Calu3 (cell line): ENCODE measurements around the gene MEF2C. TPM values are rescaled to one million over a fixed set of nuclear protein-coding genes. Genes with fewer than 3 reads are reported as not detected.
"Not testable (repeated sequence)": the region's sequence is repeated elsewhere in the genome, so short reads cannot be mapped to it uniquely, and the experiment has no call there.

Experiments
- BruUV-seq: library from RNA; stranded (reverse); fragments of 400-500 nt; replicated peaks from 2 replicates; lab custom pipeline; 2021; lab: Mats Ljungman, UMichigan
- CTCF ChIA-PET: fragments of 300-600 bp; sonication (Branson Sonifier 250); formaldehyde crosslinking; loops from one replicate; lab custom pipeline; 2022; ENCODE audit warnings: antibody characterized with exemption; lab: Charles Lee
- DNase-seq: peaks from one replicate; pipeline ENCODE4 v3.0.0; 2022
- H3K27ac Mint-ChIP-seq: one replicate; pipeline ENCODE4 v1.8.0; 2022; ENCODE audit warnings: mixed read lengths; ENCODE audit not compliant: unreplicated experiment
- H3K27me3 Mint-ChIP-seq: one replicate; pipeline ENCODE4 v1.8.0; 2022; ENCODE audit warnings: mixed read lengths; ENCODE audit not compliant: unreplicated experiment
- H3K36me3 Mint-ChIP-seq: one replicate; pipeline ENCODE4 v1.8.0; 2022; ENCODE audit warnings: mild to moderate bottlenecking, moderate library complexity, mixed read lengths; ENCODE audit not compliant: insufficient read depth, unreplicated experiment
- H3K4me1 Mint-ChIP-seq: one replicate; pipeline ENCODE4 v1.8.0; 2022; ENCODE audit warnings: mild to moderate bottlenecking, low read depth, mixed read lengths; ENCODE audit not compliant: unreplicated experiment
- H3K4me3 Mint-ChIP-seq: one replicate; pipeline ENCODE4 v1.8.0; 2022; ENCODE audit warnings: mild to moderate bottlenecking, low read depth, moderate library complexity, mixed read lengths; ENCODE audit not compliant: unreplicated experiment
- H3K9me3 Mint-ChIP-seq: one replicate; pipeline ENCODE4 v1.8.0; 2022; ENCODE audit warnings: low read depth, mixed read lengths; ENCODE audit not compliant: unreplicated experiment
- CTCF ChIP-seq: fragments of 200-600 bp; IDR thresholded peaks from one replicate; pipeline ENCODE4 v1.8.0; 2022; ENCODE audit warnings: antibody characterized with exemption; ENCODE audit not compliant: unreplicated experiment
- intact Hi-C: fragments of 100-400 bp; cut with micrococcal nuclease; formaldehyde crosslinking; loops from one replicate; pipeline ENCODE4 v1.10.0; 2022; ENCODE audit not compliant: unreplicated experiment
- total RNA-seq: library from RNA; stranded (reverse); gene quantifications from 2 replicates; pipeline ENCODE4 v1.2.3, GENCODE V29; 2022

Gene MEF2C
- total RNA-seq, 1 experiment from 2014 or later: 6.1 TPM

- CTCF ChIA-PET, H3K27me3 Mint-ChIP-seq, intact Hi-C loops, BruUV-seq, H3K4me1 Mint-ChIP-seq, DNase-seq, H3K9me3 Mint-ChIP-seq, H3K27ac Mint-ChIP-seq, H3K36me3 Mint-ChIP-seq, H3K4me3 Mint-ChIP-seq: not testable (repeated sequence)
Measured at GRCh38 chr5:88904478-88904877, 21.5 kb upstream of the MEF2C start.

- H3K4me1 Mint-ChIP-seq, CTCF ChIA-PET, H3K27ac Mint-ChIP-seq, H3K4me3 Mint-ChIP-seq, BruUV-seq, H3K27me3 Mint-ChIP-seq, intact Hi-C loops, H3K9me3 Mint-ChIP-seq, DNase-seq, H3K36me3 Mint-ChIP-seq: not testable (repeated sequence)
Measured at GRCh38 chr5:88903966-88904365, 21.0 kb upstream of the MEF2C start.

GRCh38 chr5:88901077-88901476, 18.1 kb upstream of the MEF2C start:
- H3K27me3 Mint-ChIP-seq, H3K27ac Mint-ChIP-seq, H3K4me3 Mint-ChIP-seq, DNase-seq, H3K36me3 Mint-ChIP-seq, intact Hi-C loops, H3K9me3 Mint-ChIP-seq, BruUV-seq, CTCF ChIA-PET, H3K4me1 Mint-ChIP-seq: not testable (repeated sequence)

GRCh38 chr5:88899096-88899737, 16.2 kb upstream of the MEF2C start:
- intact Hi-C loops: no loop called here
- Mint-ChIP-seq H3K4me3 (no peak overlapping the region), H3K4me1 (no peaks in the 10 kb centered on the region), H3K36me3 (no peaks in the 10 kb centered on the region), H3K27me3 (no peaks in the 10 kb centered on the region), H3K27ac (no peak overlapping the region), H3K9me3 (no peaks in the 10 kb centered on the region)
- DNase-seq: no peak
- TF ChIP-seq CTCF: no peak
- CTCF ChIA-PET: no interaction called here
- BruUV-seq: no TSS peak

GRCh38 chr5:88897748-88898147, 14.8 kb upstream of the MEF2C start:
- Mint-ChIP-seq H3K4me3 (no peak overlapping the region), H3K4me1 (no peaks in the 10 kb centered on the region), H3K9me3 (no peaks in the 10 kb centered on the region), H3K36me3 (no peaks in the 10 kb centered on the region), H3K27ac (no peak overlapping the region), H3K27me3 (no peaks in the 10 kb centered on the region)
- no peak for TF ChIP-seq CTCF
- no TSS peak for BruUV-seq
- intact Hi-C loops: no loop called here
- DNase-seq: no peak
- CTCF ChIA-PET: no interaction called here
